ENCODE measurements around the gene RGL1.

RGL1 gene

GRCh38 chr1:183800449-183800848 is 4.5 kb upstream of the RGL1 start:
- H3K4me2 ChIP-seq (ENCODE audit: low read length) = no peak overlapping the region
- H3K79me2 ChIP-seq (ENCODE audit: control insufficient read depth, low read length) = no peaks in the 10 kb centered on the region
- no peak overlapping the region for H3K27ac ChIP-seq (ENCODE audit: low read depth, low read length)
- no peaks in the 10 kb centered on the region for H3K36me3 ChIP-seq (ENCODE audit: control insufficient read depth, low read length)
- no peaks in the 10 kb centered on the region for H3K4me1 ChIP-seq (ENCODE audit: control insufficient read depth, low read length)
- H3F3A ChIP-seq (ENCODE audit: control insufficient read depth, insufficient read depth) = no peaks in the 10 kb centered on the region
- TF ChIP-seq EZH2phosphoT487 (IDR thresholded peaks at IDR 0.05; ENCODE audit: borderline replicate concordance, low read length) = no peak
- no peak for TF ChIP-seq CTCF (IDR thresholded peaks at IDR 0.05; ENCODE audit: low read depth, low read length, poor library complexity, severe bottlenecking)
- H3K9me3 ChIP-seq (ENCODE audit: control insufficient read depth, insufficient read depth, low read length) = peaks cover 3% of the 10 kb centered on the region; the same call in 1 of the 2 replicates
- H3K9me2 ChIP-seq (replicated peaks; ENCODE audit: control insufficient read depth, low read length) = no peaks in the 10 kb centered on the region
- no peak overlapping the region for H3K4me3 ChIP-seq (ENCODE audit: low read length)
- H4K20me1 ChIP-seq (ENCODE audit: control insufficient read depth, insufficient read depth, low read depth, low read length) = no peaks in the 10 kb centered on the region
- peaks cover 3% of the 10 kb centered on the region; the same call in 1 of the 2 replicates for H3K27me3 ChIP-seq (ENCODE audit: control insufficient read depth, low read length)

- no peak for TF ChIP-seq EZH2phosphoT487 (IDR thresholded peaks at IDR 0.05; ENCODE audit: borderline replicate concordance, low read length)
- no peak for TF ChIP-seq CTCF (IDR thresholded peaks at IDR 0.05; ENCODE audit: low read depth, low read length, poor library complexity, severe bottlenecking)
- Histone ChIP-seq H3K9me3 (ENCODE audit: control insufficient read depth, insufficient read depth, low read length) (peaks cover 3% of the 10 kb centered on the region; the same call in 1 of the 2 replicates), H3F3A (ENCODE audit: control insufficient read depth, insufficient read depth) (no peaks in the 10 kb centered on the region), H3K79me2 (ENCODE audit: control insufficient read depth, low read length) (no peaks in the 10 kb centered on the region), H3K4me3 (ENCODE audit: low read length) (no peak overlapping the region), H3K4me2 (ENCODE audit: low read length) (no peak overlapping the region), H3K9me2 (replicated peaks; ENCODE audit: control insufficient read depth, low read length) (no peaks in the 10 kb centered on the region), H3K4me1 (ENCODE audit: control insufficient read depth, low read length) (no peaks in the 10 kb centered on the region), H3K36me3 (ENCODE audit: control insufficient read depth, low read length) (no peaks in the 10 kb centered on the region), H3K27ac (ENCODE audit: low read depth, low read length) (no peak overlapping the region), H3K27me3 (ENCODE audit: control insufficient read depth, low read length) (peaks cover 4% of the 10 kb centered on the region; the same call in 1 of the 2 replicates), H4K20me1 (ENCODE audit: control insufficient read depth, insufficient read depth, low read depth, low read length) (no peaks in the 10 kb centered on the region)
Observed at GRCh38 chr1:183801649-183802048, 3.3 kb upstream of the RGL1 start.

- no peaks in the 10 kb centered on the region for H4K20me1 ChIP-seq (ENCODE audit: control insufficient read depth, insufficient read depth, low read depth, low read length)
- H3K4me1 ChIP-seq (ENCODE audit: control insufficient read depth, low read length) = no peaks in the 10 kb centered on the region
- peaks cover 4% of the 10 kb centered on the region; the same call in 1 of the 2 replicates for H3K27me3 ChIP-seq (ENCODE audit: control insufficient read depth, low read length)
- H3K4me3 ChIP-seq (ENCODE audit: low read length) = no peak overlapping the region
- no peaks in the 10 kb centered on the region for H3K36me3 ChIP-seq (ENCODE audit: control insufficient read depth, low read length)
- no peak overlapping the region for H3K4me2 ChIP-seq (ENCODE audit: low read length)
- H3K9me3 ChIP-seq (ENCODE audit: control insufficient read depth, insufficient read depth, low read length) = peaks cover 3% of the 10 kb centered on the region; the same call in 1 of the 2 replicates
- H3K79me2 ChIP-seq (ENCODE audit: control insufficient read depth, low read length) = no peaks in the 10 kb centered on the region
- no peaks in the 10 kb centered on the region for H3K9me2 ChIP-seq (replicated peaks; ENCODE audit: control insufficient read depth, low read length)
- TF ChIP-seq CTCF (IDR thresholded peaks at IDR 0.05; ENCODE audit: low read depth, low read length, poor library complexity, severe bottlenecking) (no peak), EZH2phosphoT487 (IDR thresholded peaks at IDR 0.05; ENCODE audit: borderline replicate concordance, low read length) (no peak)
- no peaks in the 10 kb centered on the region for H3F3A ChIP-seq (ENCODE audit: control insufficient read depth, insufficient read depth)
- no peak overlapping the region for H3K27ac ChIP-seq (ENCODE audit: low read depth, low read length)
Observed at GRCh38 chr1:183804387-183804786, 533 bp upstream of the RGL1 start.

Data from DOHH2 (cell line).